Dermis microvascular lymphatic vessel endothelial cell (primary cell): ENCODE measurements around the gene MAML3. TPM values are rescaled to one million over a fixed set of nuclear protein-coding genes. Genes with fewer than 3 reads are reported as not detected.

ENCODE experiments used
- DNase-seq, 2 donors: peaks; one replicate each; pipeline versions ENCODE4 v3.0.0 to v3.0.0-alpha.2; 2010; ENCODE audit warnings: low read depth in 2 of 2
- total RNA-seq: library from RNA; depleted of rRNA; stranded (reverse); fragments of >200 nt; gene quantifications from 2 replicates; pipeline ENCODE4 v1.2.1, GENCODE V29; 2014

Gene MAML3
- total RNA-seq, 1 donor from 2014 or later: 4.4 TPM

GRCh38 chr4:139815778-139816601 lies 338.0 kb downstream of the MAML3 start:
- DNase-seq: peak; percentile 36 to 95

GRCh38 chr4:139814323-139815015 lies 339.5 kb downstream of the MAML3 start:
- DNase-seq: peak; percentile 71 to 72

- DNase-seq: no peak
Observed at GRCh38 chr4:139813881-139814280, 340.1 kb downstream of the MAML3 start.

- DNase-seq: no peak
Observed at GRCh38 chr4:139810710-139811109, 343.3 kb downstream of the MAML3 start.

- DNase-seq: no peak
Observed at GRCh38 chr4:139809757-139810140, 344.2 kb downstream of the MAML3 start.

GRCh38 chr4:139808808-139809756 lies 344.9 kb downstream of the MAML3 start:
- peak; percentile 59 to 73 for DNase-seq

GRCh38 chr4:139808381-139808807 lies 345.6 kb downstream of the MAML3 start:
- DNase-seq: peak in 1 of 2 donors; percentile 84

GRCh38 chr4:139807483-139807882 lies 346.5 kb downstream of the MAML3 start:
- DNase-seq: no peak

GRCh38 chr4:139806929-139807328 lies 347.1 kb downstream of the MAML3 start:
- no peak for DNase-seq

- DNase-seq: no peak
Observed at GRCh38 chr4:139802931-139803330, 351.1 kb downstream of the MAML3 start.

GRCh38 chr4:139802488-139802887 lies 351.5 kb downstream of the MAML3 start:
- no peak for DNase-seq

GRCh38 chr4:139801895-139802294 lies 352.1 kb downstream of the MAML3 start:
- no peak for DNase-seq

GRCh38 chr4:139800082-139800481 lies 353.9 kb downstream of the MAML3 start:
- DNase-seq: no peak

- DNase-seq: no peak
Observed at GRCh38 chr4:139799615-139800014, 354.4 kb downstream of the MAML3 start.

- peak; percentile 57 to 67 for DNase-seq
Observed at GRCh38 chr4:139798456-139798855, 355.5 kb downstream of the MAML3 start.

- no peak for DNase-seq
Observed at GRCh38 chr4:139797287-139797686, 356.7 kb downstream of the MAML3 start.

- no peak for DNase-seq
Observed at GRCh38 chr4:139795527-139796314, 358.3 kb downstream of the MAML3 start.

GRCh38 chr4:139794158-139794954 lies 359.6 kb downstream of the MAML3 start:
- no peak for DNase-seq

- peak; percentile 61 to 91 for DNase-seq
Observed at GRCh38 chr4:139791681-139792080, 362.3 kb downstream of the MAML3 start.

- DNase-seq: no peak
Observed at GRCh38 chr4:139790291-139790690, 363.7 kb downstream of the MAML3 start.
